ENCODE data around the gene KREMEN2.

DNA sequence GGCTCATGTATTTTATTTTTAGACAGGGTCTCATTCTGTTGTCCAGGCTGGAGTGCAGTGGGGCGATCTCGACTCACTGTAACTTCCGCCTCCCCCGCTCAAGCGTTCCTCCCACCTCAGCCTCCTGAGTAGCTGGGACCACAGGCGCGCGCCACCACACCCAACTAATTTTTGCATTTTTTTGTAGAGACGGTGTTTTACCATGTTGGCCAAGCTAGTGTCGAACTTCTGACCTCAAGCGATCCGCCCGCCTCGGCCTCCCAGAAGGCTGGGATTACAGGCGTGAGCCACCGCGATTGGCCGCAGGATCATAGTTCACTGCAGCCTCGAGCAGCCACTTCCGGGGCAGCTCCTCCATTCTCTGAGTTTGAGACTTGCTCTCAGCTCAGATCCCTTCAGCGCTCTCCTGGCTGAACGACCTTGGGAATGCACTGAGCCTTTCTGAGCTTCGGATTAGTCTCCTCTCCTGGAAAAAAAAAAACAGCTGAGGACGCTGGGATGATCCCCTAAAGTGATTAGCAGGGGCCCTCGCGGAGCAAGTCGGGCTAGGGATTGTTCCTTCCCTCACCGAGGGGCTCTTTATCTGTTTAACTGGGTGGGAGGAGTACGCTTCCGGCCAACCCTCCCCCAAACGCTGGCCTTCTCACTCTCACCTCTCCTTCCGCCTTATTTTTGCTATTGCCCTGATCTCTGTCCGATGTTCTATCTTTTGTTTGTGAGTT is 17.3 kb downstream of the KREMEN2 start:
- TF ChIP-seq, protein P1, sequence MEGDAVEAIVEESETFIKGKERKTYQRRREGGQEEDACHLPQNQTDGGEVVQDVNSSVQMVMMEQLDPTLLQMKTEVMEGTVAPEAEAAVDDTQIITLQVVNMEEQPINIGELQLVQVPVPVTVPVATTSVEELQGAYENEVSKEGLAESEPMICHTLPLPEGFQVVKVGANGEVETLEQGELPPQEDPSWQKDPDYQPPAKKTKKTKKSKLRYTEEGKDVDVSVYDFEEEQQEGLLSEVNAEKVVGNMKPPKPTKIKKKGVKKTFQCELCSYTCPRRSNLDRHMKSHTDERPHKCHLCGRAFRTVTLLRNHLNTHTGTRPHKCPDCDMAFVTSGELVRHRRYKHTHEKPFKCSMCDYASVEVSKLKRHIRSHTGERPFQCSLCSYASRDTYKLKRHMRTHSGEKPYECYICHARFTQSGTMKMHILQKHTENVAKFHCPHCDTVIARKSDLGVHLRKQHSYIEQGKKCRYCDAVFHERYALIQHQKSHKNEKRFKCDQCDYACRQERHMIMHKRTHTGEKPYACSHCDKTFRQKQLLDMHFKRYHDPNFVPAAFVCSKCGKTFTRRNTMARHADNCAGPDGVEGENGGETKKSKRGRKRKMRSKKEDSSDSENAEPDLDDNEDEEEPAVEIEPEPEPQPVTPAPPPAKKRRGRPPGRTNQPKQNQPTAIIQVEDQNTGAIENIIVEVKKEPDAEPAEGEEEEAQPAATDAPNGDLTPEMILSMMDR (IDR thresholded peaks at IDR 0.05; ENCODE audit: low read depth, low read length, missing input control) = no peak
- TF ChIP-seq, protein P2, sequence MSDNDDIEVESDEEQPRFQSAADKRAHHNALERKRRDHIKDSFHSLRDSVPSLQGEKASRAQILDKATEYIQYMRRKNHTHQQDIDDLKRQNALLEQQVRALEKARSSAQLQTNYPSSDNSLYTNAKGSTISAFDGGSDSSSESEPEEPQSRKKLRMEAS (IDR thresholded peaks at IDR 0.05) = no peak
